ENCODE measurements around the gene PP2D1. TPM values are rescaled to one million over a fixed set of nuclear protein-coding genes. Genes with fewer than 3 reads are reported as not detected.
"Not testable (repeated sequence)": the region's sequence is repeated elsewhere in the genome, so short reads cannot be mapped to it uniquely, and the experiment has no call there.

Gene PP2D1
- total RNA-seq, 4 donors from 2014 or later: not detected

DNA sequence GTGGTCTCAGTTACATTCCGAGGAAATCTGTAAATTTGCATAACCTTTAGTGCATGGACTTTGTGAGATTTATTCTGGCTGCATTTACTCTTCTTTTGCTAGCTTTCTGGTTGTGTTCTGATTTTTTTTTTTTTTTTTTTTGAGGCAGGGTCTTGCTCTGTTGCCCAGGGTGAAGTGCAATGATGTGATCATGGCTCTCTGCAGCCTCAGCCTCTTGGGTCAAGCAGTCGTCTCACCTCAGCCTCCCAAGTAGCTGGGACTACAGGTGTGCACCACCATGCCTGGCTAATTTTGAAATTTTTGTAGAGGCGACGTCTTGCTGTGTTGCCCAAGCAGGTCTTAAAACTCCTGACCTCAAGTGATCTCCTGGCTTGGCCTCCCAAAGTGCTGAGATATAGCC, 52.6 kb downstream of the PP2D1 start:
- Histone ChIP-seq H3K4me3 (replicated peaks in 1 of 3) (no peak overlapping the region), H3K9me3 (no peaks in the 10 kb centered on the region), H3K36me3 (peaks cover 0 to 3% of the 10 kb centered on the region in 2 donors), H3K27me3 (no peaks in the 10 kb centered on the region), H3K4me1 (peaks cover 7 to 10% of the 10 kb centered on the region in 2 donors), H3K27ac (no peak overlapping the region)
- 71 to 75% methylated on average over 4 of the region's 4 CpGs for WGBS, 2 donors
- no peak for DNase-seq
- TF ChIP-seq, protein P1, sequence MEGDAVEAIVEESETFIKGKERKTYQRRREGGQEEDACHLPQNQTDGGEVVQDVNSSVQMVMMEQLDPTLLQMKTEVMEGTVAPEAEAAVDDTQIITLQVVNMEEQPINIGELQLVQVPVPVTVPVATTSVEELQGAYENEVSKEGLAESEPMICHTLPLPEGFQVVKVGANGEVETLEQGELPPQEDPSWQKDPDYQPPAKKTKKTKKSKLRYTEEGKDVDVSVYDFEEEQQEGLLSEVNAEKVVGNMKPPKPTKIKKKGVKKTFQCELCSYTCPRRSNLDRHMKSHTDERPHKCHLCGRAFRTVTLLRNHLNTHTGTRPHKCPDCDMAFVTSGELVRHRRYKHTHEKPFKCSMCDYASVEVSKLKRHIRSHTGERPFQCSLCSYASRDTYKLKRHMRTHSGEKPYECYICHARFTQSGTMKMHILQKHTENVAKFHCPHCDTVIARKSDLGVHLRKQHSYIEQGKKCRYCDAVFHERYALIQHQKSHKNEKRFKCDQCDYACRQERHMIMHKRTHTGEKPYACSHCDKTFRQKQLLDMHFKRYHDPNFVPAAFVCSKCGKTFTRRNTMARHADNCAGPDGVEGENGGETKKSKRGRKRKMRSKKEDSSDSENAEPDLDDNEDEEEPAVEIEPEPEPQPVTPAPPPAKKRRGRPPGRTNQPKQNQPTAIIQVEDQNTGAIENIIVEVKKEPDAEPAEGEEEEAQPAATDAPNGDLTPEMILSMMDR (IDR thresholded peaks at IDR 0.05): no peak
- TF ChIP-seq POLR2A (IDR thresholded peaks at IDR 0.05): no peak
- intact Hi-C loops (cut with DNase I): no loop called here

DNA sequence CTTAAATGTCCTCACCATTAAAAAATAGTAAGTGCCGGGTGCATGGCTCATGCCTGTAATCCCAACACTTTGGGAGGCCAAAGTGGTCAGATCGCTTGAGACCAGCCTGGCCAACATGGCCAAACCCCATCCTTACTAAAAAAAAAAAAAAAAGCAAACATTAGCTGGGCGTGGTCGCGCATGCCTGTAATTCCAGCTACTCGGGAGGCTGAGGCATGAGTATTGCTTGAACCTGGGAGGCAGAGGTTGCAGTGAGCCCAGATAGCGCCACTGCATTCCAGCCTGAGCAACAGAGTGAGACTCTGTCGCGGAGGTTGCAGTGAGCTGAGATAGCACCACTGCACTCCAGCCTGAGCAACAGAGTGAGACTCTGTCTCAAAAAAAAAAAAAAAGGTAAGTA, 54.7 kb downstream of the PP2D1 start:
- intact Hi-C loops (cut with DNase I): not testable (repeated sequence)

DNA sequence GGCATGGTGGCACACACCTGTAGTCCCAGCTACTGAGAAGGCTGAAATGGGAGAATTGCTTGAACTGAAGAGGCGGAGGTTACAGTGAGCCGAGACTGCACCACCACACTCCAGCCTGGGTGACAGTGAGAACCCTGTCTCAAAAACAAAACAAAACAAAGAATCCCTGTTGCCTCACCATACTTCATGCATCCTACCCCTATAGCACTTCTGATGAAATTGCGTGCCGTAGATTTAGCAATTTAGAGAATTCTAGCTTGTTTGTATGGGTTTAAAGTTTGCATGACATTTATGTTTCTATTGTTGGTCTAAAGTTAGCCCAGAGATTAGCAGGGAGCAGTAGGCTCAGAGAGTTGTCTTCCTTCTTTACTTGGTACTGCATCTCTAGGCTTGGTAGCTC, 57.4 kb downstream of the PP2D1 start:
- 97 to 98% methylated on average over 4 of the region's 4 CpGs for WGBS, 2 donors
- H3K9me3 ChIP-seq: no peaks in the 10 kb centered on the region
- no peak overlapping the region for H3K4me3 ChIP-seq (replicated peaks in 1 of 3)
- H3K36me3 ChIP-seq: peaks cover 0 to 6% of the 10 kb centered on the region in 2 donors
- H3K27ac ChIP-seq: no peak overlapping the region
- H3K4me1 ChIP-seq: peaks cover 6 to 23% of the 10 kb centered on the region in 2 donors
- H3K27me3 ChIP-seq: no peaks in the 10 kb centered on the region
- DNase-seq: no peak
- intact Hi-C loops (cut with DNase I): no loop called here
- no peak for TF ChIP-seq POLR2A (IDR thresholded peaks at IDR 0.05)
- TF ChIP-seq, protein P1 (IDR thresholded peaks at IDR 0.05): no peak

More for the DNA sequence above, 54.7 kb downstream of the PP2D1 start:
- not testable (repeated sequence) for H3K27me3 ChIP-seq; H3K9me3 ChIP-seq; H3K27ac ChIP-seq; H3K4me3 ChIP-seq (replicated peaks in 1 of 3); DNase-seq; H3K36me3 ChIP-seq
- 92 to 93% methylated on average over 9 of the region's 9 CpGs for WGBS, 2 donors
- peaks cover 2 to 13% of the 10 kb centered on the region in 2 donors for H3K4me1 ChIP-seq

DNA sequence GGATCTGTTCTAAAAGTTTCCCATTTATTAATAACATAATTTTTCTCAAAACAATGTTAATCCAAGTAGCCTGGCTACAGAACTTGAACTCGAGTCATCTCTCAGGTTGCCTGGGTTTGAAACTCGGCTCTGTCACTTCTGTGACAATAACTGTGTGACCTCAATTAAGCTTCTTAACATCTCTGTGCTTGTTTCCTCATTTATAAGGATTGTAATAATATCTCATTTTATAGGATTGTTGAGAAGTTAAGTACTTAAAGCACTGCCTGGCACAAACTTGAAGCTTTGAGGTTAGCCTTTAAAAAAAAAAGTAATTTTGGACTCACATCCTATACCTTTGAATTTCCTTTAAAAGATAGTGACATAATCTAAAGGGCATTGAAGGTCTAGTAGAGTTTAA, 61.7 kb downstream of the PP2D1 start:
- Histone ChIP-seq H3K36me3 (peaks cover 0 to 6% of the 10 kb centered on the region in 2 donors), H3K4me3 (replicated peaks in 1 of 3) (no peak overlapping the region), H3K4me1 (peaks cover 21 to 39% of the 10 kb centered on the region in 2 donors), H3K27ac (no peak overlapping the region), H3K9me3 (no peaks in the 10 kb centered on the region), H3K27me3 (no peaks in the 10 kb centered on the region)
- intact Hi-C loops (cut with DNase I): no loop called here
- TF ChIP-seq POLR2A (IDR thresholded peaks at IDR 0.05): no peak
- WGBS, 2 donors: 88 to 90% methylated on average over 2 of the region's 2 CpGs
- no peak for DNase-seq

DNA sequence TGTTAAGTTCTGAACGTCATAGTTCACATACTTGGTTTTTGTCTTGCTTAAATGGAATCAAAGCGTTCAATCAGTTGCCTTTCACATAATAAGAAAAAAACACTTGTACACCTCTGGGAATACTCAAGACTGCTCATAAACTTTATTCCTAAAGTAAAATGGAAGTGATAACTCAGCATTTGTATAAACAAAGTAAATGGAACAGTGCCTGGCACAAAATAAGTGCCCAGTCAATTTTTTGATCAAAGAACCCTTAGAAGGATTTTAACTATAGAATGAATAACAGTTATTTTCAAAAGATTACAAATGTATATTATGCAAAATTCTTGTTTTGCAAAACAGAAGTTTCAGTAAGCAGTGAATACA, 63.9 kb downstream of the PP2D1 start:
- WGBS, 2 donors: 3 to 4% methylated on average over 2 of the region's 2 CpGs
- DNase-seq: no peak
- no peaks in the 10 kb centered on the region for H3K36me3 ChIP-seq
- peak overlapping the region; percentile 73 to 95 (median 94) for H3K4me3 ChIP-seq (replicated peaks in 1 of 3)
- H3K4me1 ChIP-seq: peaks cover 21 to 39% of the 10 kb centered on the region in 2 donors
- H3K9me3 ChIP-seq: no peaks in the 10 kb centered on the region
- intact Hi-C loops (cut with DNase I): loop anchor here (5.0 kb wide), 2 partner anchors 94 to 239 kb away; partner anchors contain the start of genes KAT2B and SGO1
- TF ChIP-seq POLR2A (IDR thresholded peaks at IDR 0.05): no peak
- TF ChIP-seq, protein P1 (IDR thresholded peaks at IDR 0.05): no peak
- H3K27ac ChIP-seq: peak overlapping the region; percentile 93 to 99 (median 98)
- H3K27me3 ChIP-seq: no peaks in the 10 kb centered on the region

DNA sequence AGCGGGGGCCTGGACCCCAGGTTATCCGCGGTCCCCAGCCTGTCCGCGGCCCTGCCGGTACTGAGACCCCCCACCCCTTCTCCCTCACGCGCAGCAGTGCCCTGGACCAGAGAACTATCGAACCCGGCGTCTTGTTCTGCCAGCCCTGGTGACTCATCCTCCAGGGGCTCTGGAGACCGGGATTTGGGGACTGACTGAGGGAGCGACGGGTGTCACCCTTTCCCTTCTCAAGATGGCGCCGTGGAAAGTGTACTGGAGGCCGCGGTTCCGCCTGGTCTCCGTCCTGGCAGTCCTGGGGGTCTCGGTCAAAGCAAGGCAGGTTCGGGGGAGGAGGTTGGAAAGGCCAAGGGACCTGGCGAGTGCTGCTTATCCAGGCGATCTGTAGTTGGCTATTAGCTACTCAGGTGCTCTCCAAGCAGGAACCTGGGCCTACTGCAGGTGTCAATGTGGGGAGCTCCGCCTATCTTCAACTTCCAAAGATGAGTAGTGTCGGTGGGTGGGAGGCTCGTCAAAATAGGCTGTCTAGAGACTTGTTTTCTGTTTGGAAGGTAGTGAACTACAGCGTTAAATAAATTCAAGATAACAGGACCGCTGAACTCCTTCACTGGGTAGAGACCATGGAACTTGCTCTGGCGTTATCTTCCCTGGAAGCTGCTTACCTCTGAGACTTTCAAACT, 64.4 kb downstream of the PP2D1 start:
- intact Hi-C loops (cut with DNase I): loop anchor here (5.0 kb wide), 2 partner anchors 95 to 240 kb away; partner anchors contain the start of genes KAT2B and SGO1
- no peaks in the 10 kb centered on the region for H3K27me3 ChIP-seq
- peak overlapping the region; percentile 93 to 99 (median 98) for H3K27ac ChIP-seq
- H3K9me3 ChIP-seq: no peaks in the 10 kb centered on the region
- H3K4me1 ChIP-seq: peaks cover 21 to 35% of the 10 kb centered on the region in 2 donors
- peak overlapping the region; percentile 73 to 95 (median 94) for H3K4me3 ChIP-seq (replicated peaks in 1 of 3)
- TF ChIP-seq POLR2A (IDR thresholded peaks at IDR 0.05): no peak
- TF ChIP-seq, protein P1 (IDR thresholded peaks at IDR 0.05): no peak
- no peaks in the 10 kb centered on the region for H3K36me3 ChIP-seq
- WGBS, 2 donors: 0 to 1% methylated on average over 15 to 29 of the region's 30 CpGs
- DNase-seq: peak; percentile 47 to 59

Data from thyroid gland (tissue), 4 donors.